ENCODE data around the gene RAPGEF3.

DNA sequence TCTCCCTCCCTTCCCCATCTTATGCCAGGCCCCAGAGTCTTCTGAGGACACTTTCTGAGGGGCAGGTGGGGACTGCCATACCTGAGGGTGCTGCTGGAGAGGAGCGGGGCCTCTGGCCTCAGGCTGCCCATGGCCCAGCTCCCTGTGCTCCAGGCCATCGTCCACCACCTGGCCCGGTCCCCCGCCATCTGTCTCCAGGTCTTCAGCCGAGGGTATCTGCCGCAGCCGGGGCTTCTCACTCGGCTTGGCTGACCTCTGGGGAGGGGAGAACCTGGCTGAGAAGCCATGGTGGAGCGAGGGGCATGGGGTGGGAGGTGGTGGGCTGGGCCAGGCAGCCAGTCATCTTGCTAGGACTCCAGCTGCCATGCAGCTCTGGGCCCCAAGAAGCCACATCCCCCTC, 36.0 kb upstream of the RAPGEF3 start:
- TF ChIP-seq POLR2A (IDR thresholded peaks at IDR 0.05; ENCODE audit: low read depth, low read length) (no peak), POLR2AphosphoS5 (IDR thresholded peaks at IDR 0.05; ENCODE audit: low read depth, low read length) (no peak), PAX5 (IDR thresholded peaks at IDR 0.05; ENCODE audit: insufficient read depth, low read length, severe bottlenecking) (no peak), TAF1 (IDR thresholded peaks at IDR 0.05; ENCODE audit: low read depth, low read length) (no peak), SPI1 (IDR thresholded peaks at IDR 0.05; ENCODE audit: low read depth, low read length) (no peak), POU2F2 (IDR thresholded peaks at IDR 0.05; ENCODE audit: low read depth, low read length) (no peak)

Data from GM12891 (cell line).